Measurements from ENCODE around the gene C10orf62.
"Not testable (repeated sequence)": the region's sequence is repeated elsewhere in the genome, so short reads cannot be mapped to it uniquely, and the experiment has no call there.

The C10orf62 gene

DNA sequence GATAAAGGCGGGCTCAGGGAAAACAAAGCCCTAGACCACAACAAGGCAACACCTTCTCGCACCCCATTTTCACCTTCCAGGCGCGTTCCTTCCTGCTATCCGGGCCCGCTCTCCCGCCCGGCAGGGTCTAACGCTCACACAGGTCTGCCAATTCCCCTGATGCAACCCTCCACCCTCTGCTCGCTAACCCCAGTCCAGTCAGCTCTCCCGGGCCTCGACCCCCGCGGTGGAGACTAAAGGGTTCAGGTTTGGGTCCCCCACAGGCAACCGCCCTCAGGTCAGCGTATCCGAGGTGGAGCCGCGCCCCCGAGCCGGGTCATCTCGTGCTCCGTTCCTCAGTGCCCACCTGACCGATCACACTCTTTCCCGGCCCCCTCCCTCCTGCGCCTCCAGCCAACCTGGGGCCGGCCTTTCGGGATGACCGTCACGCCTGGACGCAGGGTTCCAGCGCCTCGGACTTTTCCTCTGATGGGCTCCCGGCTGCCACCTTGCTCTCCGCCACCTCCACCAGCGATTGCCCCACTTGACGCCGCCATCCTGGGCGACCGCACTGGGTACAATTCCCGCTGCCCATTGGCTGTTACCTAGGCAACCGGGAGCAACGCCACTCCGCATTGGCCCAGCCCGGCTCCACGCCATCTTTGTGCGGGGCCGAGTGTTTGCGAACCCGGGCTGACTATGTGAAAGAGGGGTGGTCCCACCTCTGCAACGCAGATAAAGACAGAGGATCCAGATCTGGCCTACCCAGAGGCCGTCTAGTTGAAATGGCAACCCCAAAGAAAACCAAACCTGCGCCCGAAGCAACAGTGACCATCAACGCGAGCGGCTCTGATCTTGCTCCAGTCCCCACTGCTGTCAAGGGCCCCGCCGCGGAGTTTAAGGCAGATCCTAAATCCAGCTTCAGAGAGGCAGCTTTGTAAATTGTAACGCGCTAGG lies 43.7 kb downstream of the C10orf62 start, which contains the start of gene MORN4:
MORN4 (minus strand) TSS at position 552 of the 936 bp plus-strand sequence. CDS start 13,847 bp downstream, outside the sequence.
- peak; percentile 84 for DNase-seq

DNA sequence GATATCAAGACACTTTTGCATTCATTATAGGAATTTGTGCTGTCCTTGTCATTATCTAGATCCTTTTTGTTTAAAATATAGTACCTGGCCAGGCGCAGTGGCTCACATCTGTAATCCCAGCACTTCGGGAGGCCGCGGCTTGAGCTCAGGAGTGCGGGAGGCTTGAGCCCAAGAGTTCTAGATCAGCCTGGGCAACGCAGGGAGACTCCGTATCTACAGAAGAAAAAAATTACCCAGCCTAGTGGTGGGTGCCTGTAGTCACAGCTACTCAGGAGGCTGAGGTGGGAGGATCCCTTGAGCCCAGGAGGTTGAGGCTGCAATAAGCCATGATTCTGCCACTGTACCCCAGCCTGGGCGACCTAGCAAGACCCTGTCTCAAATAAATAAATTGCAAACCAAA lies 44.4 kb downstream of the C10orf62 start:
- DNase-seq, result no peak

DNA sequence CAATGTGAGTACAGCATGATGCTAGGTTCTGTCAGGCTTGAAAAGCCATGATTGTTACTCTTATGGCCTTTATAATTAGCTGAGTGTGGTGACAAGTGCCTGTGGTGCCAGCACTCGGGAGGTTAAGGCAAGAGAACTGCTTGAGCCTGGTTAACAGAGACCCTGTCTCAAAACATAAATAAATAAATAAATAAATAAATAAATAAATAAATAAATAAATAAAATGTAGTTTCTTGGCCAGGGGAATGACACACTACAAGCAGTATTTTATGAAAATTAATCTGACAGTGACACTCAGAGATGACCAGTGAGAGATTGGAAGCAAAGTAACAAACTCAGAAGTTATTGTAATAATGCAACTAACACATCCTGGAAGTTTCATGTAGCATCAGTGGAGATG lies 46.1 kb downstream of the C10orf62 start:
- no peak for DNase-seq

DNA sequence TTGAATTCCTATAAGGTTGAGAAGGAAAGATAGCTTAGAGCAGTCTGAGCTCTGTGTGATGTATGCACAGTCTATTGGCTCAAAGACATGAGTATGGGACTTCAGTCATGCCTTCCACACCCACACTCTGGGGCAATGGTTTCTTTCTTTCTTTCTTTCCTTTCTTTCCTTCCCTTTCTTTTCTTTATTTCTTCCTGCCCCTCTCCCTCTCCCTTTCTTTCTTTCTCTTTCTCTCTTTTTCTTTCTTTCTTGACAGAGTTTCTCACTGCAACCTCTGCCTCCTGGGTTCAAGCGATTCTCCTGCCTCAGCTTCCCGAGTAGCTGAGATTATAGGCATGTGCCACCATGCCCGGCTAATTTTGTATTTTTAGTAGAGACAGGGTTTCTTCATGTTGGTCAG lies 49.6 kb downstream of the C10orf62 start:
- not testable (repeated sequence) for DNase-seq

DNA sequence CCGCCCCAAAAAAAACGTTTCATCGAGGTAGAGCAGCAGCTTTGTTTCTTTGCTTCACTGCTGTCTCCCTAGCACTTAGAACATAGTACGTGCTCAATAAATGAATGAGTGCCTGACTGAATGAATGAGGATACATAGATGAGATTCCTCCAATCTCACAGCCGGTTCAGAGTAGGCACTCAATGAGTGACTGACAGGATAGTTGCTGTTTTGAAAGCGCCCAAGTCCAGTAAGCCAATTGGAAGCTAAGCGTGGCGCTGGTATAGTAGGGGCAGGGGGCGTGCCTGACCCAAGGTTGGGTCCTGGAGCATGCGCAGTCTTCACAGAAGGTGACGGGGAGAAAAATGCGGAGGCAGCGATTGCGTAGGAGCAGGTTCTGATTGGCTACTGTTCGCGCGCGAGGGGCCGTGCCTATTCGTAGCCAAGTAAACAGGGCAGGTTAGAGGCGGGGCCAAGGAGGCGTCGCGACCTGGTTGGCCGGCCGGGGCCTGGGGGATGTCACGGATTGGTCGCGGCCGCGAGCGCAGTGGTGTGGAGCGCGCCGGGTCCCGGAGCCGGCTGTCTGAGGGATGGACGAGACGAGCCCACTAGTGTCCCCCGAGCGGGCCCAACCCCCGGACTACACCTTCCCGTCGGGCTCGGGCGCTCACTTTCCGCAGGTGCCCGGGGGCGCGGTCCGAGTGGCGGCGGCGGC lies 50.8 kb downstream of the C10orf62 start, which contains the start of gene PI4K2A:
PI4K2A (plus strand) TSS at position 498 of the 694 bp plus-strand sequence; CDS start at position 570, 72 bp downstream.
- DNase-seq, result peak; percentile 82
